NCI-H1930 (cell line): ENCODE results near the gene NUCB2.
"Not testable (repeated sequence)": the region's sequence is repeated elsewhere in the genome, so short reads cannot be mapped to it uniquely, and the experiment has no call there.

Source experiments
- DNase-seq, 2 experiments: peaks; one replicate each; lab custom pipeline; 2025; lab: John Stamatoyannopoulos, UW

The NUCB2 gene

DNA sequence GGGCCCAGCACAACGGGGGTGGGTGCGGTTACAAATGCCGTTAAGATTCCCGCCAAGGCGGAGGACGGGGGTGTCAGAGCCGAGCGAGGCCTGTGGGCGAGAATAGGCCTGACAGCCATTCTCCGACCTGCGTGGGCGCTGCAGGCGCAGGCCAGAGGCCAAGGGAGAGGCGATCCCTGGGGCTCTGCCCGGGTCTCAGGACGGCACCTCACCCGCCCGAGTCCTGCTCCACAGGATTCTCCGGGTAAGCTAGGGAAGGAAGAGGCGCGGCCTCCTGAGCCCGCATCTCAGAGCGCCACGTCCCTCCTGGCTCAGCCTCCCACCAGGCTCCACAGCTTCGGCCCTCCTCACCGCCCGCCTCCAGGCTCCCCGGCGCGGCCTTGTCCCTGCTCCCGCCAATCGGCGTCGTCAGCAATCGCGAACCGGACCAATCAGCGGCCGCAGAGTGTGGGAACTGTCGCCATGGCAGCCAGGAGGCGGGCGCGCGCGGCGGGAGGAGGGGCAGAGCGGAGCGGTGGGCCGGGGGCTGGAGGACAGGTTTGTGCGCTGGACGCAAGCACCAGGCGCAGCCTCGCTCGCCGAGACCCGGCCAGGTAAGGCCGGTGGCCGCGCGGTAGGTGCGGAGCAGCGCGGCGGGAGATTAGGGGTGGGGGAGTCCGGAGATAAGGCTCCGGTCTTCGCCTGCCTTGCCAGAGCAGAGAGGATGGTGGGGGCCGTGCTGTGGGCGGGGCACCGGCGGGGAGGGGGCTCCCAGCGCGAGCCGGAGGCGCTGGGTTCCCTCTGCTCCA is at the start of gene NUCB2:
Gene NUCB2 (plus strand): TSS at position 504 of the 788 bp plus-strand sequence. CDS start 18,585 bp downstream, outside the sequence.
- DNase-seq, result peak; percentile 98

DNA sequence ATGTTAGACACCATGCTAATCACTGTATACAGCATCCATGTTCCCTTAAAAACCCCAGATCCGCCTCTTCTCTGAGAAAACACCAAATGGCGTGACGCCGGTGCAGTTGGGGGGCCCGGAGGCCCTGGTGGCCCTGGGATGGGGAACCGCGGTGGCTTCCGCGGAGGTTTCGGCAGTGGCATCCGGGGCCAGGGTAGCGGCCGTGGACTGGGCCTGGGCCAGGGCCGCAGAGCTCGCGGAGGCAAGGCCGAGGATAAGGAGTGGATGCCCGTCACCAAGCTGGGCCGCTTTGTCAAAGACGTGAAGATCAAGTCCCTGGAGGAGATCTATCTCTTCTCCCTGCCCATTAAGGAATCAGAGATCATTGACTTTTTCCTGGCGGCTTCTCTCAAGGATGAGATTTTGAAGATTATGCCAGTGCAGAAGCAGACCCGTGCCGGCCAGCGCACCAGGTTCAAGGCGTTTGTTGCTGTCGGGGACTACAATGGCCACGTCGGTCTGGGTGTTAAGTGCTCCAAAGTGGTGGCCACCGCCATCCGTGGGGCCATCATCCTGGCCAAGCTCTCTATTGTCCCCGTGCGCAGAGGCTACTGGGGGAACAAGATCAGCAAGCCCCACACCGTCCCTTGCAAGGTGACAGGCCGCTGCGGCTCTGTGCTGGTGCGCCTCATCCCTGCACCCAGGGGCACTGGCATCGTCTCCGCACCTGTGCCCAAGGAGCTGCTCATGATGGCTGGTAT is 48.2 kb upstream of the NUCB2 start:
- DNase-seq, result not testable (repeated sequence)

DNA sequence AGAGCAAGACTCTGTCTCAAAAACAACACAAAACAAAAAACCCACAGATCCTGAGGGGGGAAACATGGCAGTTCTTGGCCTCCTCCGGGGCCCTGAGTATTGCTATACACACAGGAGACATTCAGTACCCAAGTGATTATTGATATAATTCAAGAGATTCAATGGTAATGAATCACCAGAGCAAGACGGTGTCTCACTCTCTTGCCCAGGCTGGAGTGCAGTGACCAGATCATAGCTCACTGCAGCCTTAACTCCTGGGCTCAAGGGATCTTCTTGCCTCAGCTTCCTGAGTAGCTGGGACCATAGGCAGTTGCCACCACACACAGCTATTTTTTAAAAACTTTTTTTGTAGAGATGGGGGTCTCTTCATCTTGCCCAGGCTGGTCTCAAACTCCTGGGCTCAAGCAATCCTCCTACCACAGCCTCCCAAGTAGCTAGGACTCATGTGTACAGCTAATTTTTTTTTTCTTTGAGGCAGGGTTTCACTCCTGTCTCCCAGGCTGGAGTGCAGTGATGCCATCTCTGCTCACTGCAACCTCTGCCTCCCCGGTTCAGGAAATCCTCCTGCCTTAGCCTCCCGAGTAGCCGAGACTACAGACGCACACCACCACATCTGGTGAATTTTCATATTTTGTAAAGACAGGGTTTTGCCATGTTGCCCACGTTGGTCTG is 46.9 kb upstream of the NUCB2 start:
- no peak for DNase-seq

DNA sequence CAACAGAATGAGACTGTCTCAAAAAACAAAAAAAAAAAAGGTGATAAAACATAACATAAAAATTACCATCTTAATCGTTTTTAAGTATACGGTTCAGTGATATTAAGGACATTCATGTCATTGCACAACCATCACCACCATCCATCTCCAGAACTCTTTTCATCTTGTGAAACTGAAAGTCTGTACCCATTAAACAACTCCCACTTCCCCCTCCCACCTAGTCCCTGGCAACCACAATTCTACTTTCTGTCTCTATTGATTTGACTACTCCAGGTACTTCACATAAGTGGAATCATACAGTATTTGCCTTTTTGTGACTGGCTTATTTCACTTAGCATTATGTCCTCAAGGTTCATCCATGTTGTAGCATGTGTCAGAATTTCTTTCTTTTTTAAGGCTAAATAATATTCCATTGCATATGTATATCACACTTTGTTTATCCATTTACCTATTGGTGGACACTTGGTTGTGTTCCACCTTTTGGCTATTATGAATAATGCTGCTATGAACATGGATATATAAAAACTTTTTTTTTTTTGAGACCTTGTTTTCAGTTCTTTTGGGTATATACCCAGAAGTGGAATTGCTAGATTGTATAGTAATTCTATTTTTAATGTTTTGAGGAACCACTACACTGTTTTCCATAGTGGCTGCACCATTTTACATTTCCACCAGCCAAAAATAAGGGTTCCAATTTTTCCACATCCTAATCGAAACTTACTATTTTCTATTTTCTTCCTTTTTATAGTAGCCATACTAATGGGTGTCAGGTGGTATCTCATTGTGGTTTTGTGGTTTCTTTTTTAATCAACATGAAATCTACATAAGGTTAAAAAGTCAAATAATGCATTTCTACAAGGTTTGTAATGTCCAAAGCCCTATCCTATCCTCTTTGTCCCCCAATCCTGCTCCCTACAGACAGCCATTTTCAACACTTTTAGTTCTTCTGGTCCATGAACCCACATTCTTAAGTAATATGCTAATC is 45.4 kb upstream of the NUCB2 start:
- DNase-seq, result no peak

DNA sequence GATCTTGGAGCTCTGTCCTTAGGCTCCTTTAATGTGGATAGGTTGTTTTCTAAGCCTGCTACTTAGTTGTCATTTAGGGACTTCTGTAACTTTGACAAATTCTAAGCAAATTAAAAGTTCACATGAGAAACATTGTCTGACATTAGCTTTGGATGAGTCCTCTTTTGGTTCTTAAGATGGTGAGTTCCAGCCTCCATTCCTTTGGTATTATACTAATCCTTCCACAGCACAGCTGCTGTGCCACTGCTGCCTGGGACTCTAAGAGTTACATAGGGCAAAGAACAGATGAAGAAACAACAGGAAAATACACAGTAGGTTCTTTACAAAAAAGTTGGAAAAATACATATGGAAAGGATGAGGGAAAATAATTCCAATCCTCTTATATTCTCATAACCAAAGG is 43.4 kb upstream of the NUCB2 start:
- no peak for DNase-seq

DNA sequence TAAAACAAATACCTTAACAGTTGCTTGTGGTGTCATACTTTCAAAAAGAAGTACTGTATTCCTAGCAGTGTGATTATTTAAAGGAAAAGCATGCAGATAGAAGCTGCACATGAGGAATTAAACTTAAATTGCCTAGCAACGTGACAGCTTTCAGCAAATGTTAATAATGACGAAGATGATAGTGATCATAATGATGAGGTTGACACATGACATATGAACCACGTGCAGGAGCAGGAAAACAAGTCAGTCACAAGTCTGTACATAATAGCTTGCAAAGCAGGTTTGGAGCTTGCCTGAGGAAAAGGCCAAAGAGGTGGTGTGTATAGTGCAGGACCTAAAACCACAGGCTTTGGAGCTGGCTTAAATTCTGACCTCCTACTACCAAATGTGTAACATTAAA is 38.2 kb upstream of the NUCB2 start:
- DNase-seq, result no peak

DNA sequence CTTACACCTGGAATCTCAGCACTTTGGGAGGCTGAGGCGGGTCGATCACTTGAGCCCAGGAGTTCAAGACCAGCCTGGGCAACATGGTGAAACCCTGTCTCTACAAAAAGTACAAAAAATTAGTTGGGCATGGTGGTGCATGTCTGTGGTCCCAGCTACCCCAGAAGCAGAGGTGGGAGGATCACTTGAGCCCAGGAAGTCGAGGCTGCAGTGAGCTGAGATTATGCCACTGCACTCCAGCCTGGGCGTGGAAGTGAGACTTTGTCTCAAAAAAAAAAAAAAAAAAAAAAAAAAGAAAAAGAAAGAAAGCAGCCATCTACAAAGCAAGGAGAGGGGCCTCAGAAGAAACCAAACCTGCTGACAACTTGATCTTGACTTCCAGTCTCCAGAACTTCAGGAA is 36.6 kb upstream of the NUCB2 start:
- not testable (repeated sequence) for DNase-seq

DNA sequence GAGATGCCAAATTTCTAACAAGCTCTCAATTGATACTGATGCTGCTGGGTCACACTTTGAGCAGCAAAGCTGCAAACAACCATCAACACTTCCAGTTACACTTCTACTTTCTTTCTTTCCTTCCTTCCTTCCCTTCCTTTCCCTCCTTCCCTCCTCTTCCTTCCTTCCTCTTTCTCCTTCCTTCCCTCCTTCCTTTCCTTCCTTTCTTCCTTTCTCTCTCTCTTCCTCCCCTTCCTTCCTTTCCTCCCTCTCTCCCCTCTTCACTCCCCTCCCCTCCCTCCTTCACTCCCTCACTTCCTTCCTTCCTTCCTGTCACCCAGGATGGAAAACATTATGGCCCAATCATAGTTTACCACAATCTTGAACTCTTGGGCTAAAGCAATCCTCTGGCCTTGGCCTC is 35.8 kb upstream of the NUCB2 start:
- DNase-seq, result no peak

DNA sequence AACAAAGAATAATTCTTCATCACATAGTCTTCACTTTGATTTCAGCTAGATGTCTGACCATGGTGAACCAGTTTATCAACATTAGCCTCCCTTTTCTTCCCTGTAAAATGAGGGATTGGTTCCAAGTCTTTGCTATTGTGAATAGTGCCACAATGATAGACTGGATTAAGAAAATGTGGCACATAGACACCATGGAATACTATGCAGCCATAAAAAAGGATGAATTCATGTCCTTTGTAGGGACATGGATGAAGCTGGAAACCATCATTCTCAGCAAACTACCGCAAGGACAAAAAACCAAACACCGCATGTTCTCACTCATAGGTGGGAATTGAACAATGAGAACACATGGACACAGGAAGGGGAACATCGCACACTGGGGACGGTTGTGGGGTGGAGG is 33.6 kb upstream of the NUCB2 start:
- DNase-seq, result not testable (repeated sequence)

DNA sequence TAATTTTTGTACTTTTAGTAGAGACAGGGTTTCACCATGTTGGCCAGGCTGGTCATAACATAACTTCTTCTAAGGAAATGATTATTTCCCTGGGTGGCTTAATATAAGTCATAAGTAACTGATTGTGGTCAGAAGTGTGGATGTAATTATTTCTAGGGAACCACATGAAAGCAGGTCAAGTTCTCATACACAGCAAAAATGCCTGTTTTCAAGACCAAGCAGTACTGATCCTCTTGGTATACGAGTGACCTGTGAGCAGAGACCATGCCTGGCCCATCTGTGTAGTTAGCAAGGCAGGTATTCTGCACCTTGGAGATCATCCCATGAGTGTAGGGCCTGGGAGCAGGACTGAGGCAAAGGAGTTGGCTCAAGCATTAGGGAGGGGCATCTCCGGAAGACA is 32.5 kb upstream of the NUCB2 start:
- DNase-seq, result no peak

DNA sequence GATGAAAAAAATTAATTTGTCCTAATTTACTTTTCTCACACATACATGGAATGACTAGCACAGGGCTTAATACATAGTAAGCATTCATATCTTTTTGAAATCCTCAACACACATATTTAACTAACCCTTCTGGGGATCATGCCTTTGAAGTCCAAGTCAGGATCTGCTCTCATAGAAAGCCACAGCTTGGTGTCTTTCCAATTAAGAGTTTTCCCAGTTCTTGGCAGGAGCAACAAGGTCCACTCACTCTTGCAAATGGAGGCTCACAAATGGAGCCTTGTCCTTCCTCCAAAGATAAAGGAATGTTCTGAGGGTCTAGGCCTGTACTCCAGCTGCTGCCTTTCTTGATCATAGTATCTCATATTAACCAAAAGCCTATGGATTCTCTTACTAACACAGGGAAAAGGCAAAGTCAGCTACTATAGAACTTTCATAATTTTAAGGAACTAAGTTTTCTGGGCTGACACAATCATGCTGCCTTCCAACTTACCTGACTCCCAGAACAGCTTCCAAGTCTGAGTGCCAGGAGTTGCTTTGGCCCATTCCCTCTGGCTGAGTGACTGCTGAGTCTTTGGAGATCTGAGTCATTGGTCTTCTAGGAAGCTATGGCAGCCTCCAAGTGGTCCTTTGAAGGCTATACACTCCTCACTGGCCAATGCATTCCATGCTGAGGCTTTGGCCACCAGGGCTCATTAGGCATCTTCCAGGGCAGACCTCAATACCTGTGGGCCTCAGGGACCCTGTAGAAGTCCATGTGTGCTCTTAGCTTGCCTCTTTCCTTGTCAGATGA is 25.8 kb upstream of the NUCB2 start:
- DNase-seq, result no peak

DNA sequence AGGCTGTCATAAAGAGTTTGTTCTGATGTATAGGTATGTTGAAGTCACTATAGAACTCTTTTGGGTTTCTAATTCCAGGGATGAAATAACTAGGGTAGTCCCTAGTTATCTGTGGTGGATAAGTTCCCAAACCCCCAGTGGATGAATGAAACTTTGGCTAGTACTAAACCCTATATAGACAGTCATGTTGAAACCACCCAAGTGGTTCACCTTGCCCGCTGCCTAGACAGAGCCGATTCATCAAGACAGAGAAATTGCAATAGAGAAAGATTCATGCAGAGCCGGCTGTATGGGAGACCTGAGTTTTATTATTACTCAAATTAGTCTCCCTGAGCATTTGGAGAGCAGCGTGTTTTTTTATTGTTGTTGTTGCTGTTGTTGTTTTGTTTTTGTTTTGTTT is 23.8 kb upstream of the NUCB2 start:
- no peak for DNase-seq

DNA sequence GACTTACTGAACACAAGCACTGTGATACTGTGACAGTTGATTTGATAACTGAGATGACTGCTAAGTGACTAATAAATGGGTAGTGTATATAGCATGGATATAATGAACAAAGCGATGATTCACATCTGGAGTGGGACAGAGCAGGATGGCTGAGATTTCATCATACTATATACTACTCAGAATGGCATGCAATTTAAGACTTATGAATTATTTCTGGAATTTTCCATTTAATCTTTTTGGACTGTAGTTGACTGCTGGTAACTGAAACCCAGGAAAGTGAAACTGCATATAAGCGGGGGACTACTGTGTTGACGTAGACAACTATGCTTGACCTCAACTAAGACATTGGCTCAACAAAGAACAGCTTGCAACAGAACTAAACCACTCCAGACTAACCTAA is 20.0 kb upstream of the NUCB2 start:
- DNase-seq, result no peak

DNA sequence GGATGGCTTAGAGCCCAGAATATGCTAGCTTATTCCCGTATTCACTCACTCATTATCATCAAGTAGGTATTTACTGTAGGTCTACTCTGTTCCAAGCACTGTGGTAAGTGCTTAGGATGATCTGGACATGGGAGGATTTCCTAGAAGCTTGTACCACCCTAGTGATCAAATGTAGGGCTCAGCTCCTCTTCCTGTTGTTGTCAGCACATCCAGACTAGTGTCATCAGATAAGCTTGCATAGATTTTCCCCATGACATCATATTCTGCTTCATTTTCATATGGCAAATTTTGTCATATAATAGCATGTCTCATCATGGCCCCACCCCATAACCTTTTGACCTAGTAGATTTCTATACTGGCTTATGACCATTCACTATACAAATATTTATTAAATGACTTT is 19.3 kb upstream of the NUCB2 start:
- no peak for DNase-seq

DNA sequence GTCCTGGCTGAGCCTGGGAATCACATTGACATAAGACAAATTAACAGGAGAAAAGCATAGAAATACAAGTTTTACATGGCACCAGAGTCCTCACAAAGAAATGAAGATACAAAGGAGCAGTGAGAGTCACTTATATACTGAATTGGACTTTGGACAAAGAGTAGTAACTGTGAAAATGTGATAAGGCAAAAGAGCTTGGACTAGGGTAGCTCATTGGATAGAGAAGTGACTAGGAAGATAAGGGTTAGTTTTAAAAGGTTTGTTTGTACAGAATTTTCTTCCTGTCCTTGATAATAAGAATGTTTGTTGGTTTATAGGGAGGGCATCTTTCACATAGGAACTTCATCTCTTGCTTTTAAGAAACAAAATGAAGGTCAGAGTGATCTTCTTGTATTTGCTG is 17.9 kb upstream of the NUCB2 start:
- no peak for DNase-seq

DNA sequence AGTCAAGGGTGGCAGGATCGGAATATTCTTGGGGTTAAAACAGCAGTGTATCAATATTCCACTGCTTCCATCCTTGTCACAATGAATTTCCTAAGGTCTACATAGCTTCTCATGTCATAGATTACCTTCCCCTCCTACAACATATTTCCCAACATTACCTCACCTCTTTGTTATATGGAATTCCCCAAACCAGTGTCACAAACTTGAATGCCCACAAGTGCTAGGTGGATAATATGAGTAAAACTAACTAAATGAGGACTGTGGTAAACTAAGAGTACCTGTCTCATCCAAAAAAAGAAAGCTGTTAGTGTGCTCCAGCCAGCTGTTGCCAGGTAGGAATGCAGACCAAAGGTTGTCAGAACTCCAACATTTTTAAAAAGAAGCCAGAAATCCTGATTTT is 17.0 kb upstream of the NUCB2 start:
- DNase-seq, result no peak

DNA sequence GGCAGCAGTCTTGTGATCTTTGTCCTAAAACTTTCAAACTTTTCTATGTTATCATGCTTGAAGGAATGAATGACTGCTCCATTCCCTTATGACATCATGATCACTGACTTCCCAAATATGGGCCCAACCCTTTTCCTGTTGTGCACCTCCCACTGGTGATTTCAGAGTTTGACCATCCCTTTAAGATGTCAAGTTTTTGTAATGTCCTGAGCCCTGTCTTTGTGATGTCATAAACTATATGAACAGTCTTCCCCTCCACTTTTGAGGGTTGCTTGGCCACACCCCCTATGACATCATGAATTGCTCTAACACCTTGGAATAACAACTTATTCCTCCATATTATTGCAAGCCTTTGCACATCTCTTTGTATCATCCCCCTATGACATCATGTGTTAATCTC is 16.5 kb upstream of the NUCB2 start:
- no peak for DNase-seq

DNA sequence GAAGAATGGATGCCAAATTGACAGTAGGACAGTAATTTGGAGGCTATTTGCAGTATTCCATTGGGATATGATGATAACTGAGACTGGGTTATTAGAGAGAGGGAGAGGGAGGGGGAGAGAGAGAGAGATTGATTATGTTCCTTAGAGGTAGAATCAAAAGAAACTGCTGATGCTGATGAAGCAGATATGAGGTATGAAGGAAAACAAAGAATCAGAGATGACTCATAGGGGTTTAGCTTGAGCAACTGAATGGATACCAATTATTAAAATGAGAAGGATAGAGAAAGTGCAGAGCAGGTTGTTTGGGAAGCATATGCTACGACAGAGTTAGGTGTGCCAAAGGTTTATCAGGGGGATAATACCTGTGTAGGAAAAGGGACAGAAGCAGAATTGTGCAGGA is 12.8 kb upstream of the NUCB2 start:
- DNase-seq, result no peak

DNA sequence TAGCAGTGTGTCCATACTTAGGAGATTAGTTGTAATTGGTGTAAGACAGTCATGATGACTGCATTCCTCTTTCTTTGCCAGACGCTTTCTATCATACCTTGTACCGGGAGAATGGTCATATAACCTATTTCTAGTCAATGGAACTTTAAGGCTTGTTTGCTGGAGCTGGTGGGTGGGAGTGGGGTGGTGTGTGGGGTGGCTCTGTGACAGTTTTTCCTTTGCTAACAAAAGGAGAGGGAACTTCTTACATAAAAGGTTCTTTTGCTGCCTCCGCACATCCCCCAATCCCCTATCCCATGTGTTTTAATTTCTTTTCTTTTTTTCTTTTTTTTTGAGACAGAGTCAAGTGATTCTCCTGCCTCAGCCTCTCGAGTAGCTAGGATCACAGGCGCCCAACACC is 9.8 kb upstream of the NUCB2 start:
- DNase-seq, result no peak

DNA sequence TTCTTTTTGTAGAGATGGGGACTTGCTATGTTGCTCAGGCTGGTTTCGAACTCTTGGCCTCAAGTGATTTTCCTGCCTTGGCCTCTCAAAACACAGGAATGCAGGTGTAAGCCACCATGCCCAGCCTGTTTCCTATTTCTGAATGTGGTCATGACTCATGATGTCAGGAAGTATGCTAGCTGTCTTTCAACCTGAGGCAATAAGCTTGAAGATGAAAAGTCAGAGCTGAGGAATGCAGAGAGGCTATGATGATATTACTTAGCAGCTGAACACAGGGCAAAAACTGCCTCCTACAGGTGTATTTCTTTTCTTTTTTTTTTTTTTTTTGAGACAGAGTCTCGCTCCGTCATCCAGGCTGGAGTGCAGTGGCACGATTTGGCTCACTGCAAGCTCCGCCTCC is 9.0 kb upstream of the NUCB2 start:
- no peak for DNase-seq

DNA sequence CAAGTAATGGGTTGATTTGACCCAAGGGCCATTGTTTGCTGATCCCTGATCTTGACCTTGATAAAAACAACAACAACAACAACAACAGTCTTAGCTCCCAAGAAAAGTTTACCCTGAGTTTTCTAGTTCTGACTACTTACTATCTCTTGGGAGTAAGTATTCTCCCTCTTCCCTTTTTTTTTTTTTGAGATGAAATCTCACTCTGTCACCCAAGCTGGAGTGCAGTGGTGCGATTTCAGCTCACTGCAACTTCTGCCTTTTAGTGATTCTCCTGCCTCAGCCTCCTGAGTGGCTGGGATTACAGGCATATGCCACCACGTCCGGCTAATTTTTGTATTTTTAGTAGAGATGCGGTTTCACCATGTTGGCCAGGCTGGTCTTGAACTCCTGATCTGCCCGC is 8.0 kb upstream of the NUCB2 start:
- not testable (repeated sequence) for DNase-seq
